SK-N-SH treated with all-trans-retinoic acid at 6 μM for 48 hours (cell line): ENCODE data around the gene OXSR1.

Experiments
- ATAC-seq: fragments of 200-7000 bp; cut with Tn5 transposase; 3 replicates; pipeline ENCODE4 v1.9.1; 2020; ENCODE audit warnings: mild to moderate bottlenecking, moderate library complexity
- ARNTL ChIP-seq: fragments of 450-650 bp; formaldehyde crosslinking; IDR thresholded peaks from 2 replicates; pipeline ENCODE4 v1.5.0; 2020; ENCODE audit warnings: low read depth, mild to moderate bottlenecking, moderate library complexity, borderline replicate concordance
- CSDC2 ChIP-seq: fragments of 250-450 bp; sonication (Bioruptor Pico); IDR thresholded peaks from 2 replicates; pipeline ENCODE4 v1.5.0; 2020; ENCODE audit warnings: mild to moderate bottlenecking, moderate library complexity
- ESRRG ChIP-seq: fragments of 250-450 bp; sonication (Bioruptor Pico); IDR thresholded peaks from 2 replicates; pipeline ENCODE4 v1.6.1; 2021; ENCODE audit warnings: mild to moderate bottlenecking
- GLIS3 ChIP-seq: fragments of 250-450 bp; sonication (Bioruptor Pico); IDR thresholded peaks from 2 replicates; pipeline ENCODE4 v1.5.0; 2020; ENCODE audit warnings: mild to moderate bottlenecking, moderate library complexity
- ISL1 ChIP-seq: fragments of 250-450 bp; sonication (Bioruptor Pico); IDR thresholded peaks from 2 replicates; pipeline ENCODE4 v2.1.2; 2022; ENCODE audit warnings: mild to moderate bottlenecking, moderate library complexity
- RARB ChIP-seq: fragments of 250-450 bp; sonication (Bioruptor Pico); IDR thresholded peaks from 2 replicates; pipeline ENCODE4 v1.8.0; 2021; ENCODE audit warnings: mild to moderate bottlenecking, moderate library complexity
- SNAI2 ChIP-seq: fragments of 250-450 bp; sonication (Bioruptor Pico); IDR thresholded peaks from 2 replicates; pipeline ENCODE4 v1.5.0; 2020; ENCODE audit warnings: mild to moderate bottlenecking, moderate library complexity
- TCF4 ChIP-seq: fragments of 250-450 bp; sonication (Bioruptor Pico); IDR thresholded peaks from 2 replicates; pipeline ENCODE4 v1.8.0; 2021; ENCODE audit warnings: mild to moderate bottlenecking, moderate library complexity, borderline replicate concordance
- TOX ChIP-seq: fragments of 250-450 bp; sonication (Bioruptor Pico); IDR thresholded peaks from 2 replicates; pipeline ENCODE4 v1.8.0; 2021; ENCODE audit warnings: mild to moderate bottlenecking, moderate library complexity, borderline replicate concordance
- ZC3H10 ChIP-seq: fragments of 250-450 bp; sonication (Bioruptor Pico); IDR thresholded peaks from 2 replicates; pipeline ENCODE4 v1.5.1; 2021; ENCODE audit warnings: mild to moderate bottlenecking, moderate library complexity
- ZFP3 ChIP-seq: fragments of 250-450 bp; sonication (Bioruptor Pico); IDR thresholded peaks from 2 replicates; pipeline ENCODE4 v1.5.0; 2020; ENCODE audit warnings: mild to moderate bottlenecking, moderate library complexity
- ZFP30 ChIP-seq: fragments of 450-650 bp; formaldehyde crosslinking; IDR thresholded peaks from 2 replicates; pipeline ENCODE4 v1.5.0; 2022; ENCODE audit warnings: mild to moderate bottlenecking, moderate library complexity
- ZNF565 ChIP-seq: fragments of 450-650 bp; formaldehyde crosslinking; conservative IDR thresholded peaks from 2 replicates; pipeline ENCODE4 v1.5.0; 2020; ENCODE audit warnings: low read depth, mild to moderate bottlenecking, moderate library complexity
- ZNF70 ChIP-seq: fragments of 450-650 bp; formaldehyde crosslinking; IDR thresholded peaks from 2 replicates; pipeline ENCODE4 v1.5.0; 2020; ENCODE audit warnings: mild to moderate bottlenecking, moderate library complexity
- ZNF8 ChIP-seq: fragments of 450-650 bp; formaldehyde crosslinking; IDR thresholded peaks from 2 replicates; pipeline ENCODE4 v1.5.0; 2020; ENCODE audit warnings: mild to moderate bottlenecking, moderate library complexity
- TF ChIP-seq, protein P1 (sequence below): fragments of 250-450 bp; sonication (Bioruptor Pico); IDR thresholded peaks from 2 replicates; pipeline ENCODE4 v1.5.0; 2020; ENCODE audit warnings: mild to moderate bottlenecking, moderate library complexity
- TF ChIP-seq, protein P2 (sequence below): fragments of 250-450 bp; sonication (Bioruptor Pico); IDR thresholded peaks from 2 replicates; pipeline ENCODE4 v1.5.1; 2021; ENCODE audit warnings: mild to moderate bottlenecking, moderate library complexity
- TF ChIP-seq, protein P3 (sequence below): fragments of 250-450 bp; sonication (Bioruptor Pico); IDR thresholded peaks from 2 replicates; pipeline ENCODE4 v1.5.1; 2020; ENCODE audit warnings: low read depth, mild to moderate bottlenecking, moderate library complexity
- TF ChIP-seq, protein P4 (sequence below): fragments of 250-450 bp; sonication (Bioruptor Pico); IDR thresholded peaks from 2 replicates; pipeline ENCODE4 v1.8.0; 2021; ENCODE audit warnings: low read depth, mild to moderate bottlenecking, moderate library complexity, borderline replicate concordance
- TF ChIP-seq, protein P5 (sequence below): fragments of 250-450 bp; sonication (Bioruptor Pico); IDR thresholded peaks from 2 replicates; pipeline ENCODE4 v1.8.0; 2020; ENCODE audit warnings: mild to moderate bottlenecking, moderate library complexity, borderline replicate concordance

Gene OXSR1

DNA sequence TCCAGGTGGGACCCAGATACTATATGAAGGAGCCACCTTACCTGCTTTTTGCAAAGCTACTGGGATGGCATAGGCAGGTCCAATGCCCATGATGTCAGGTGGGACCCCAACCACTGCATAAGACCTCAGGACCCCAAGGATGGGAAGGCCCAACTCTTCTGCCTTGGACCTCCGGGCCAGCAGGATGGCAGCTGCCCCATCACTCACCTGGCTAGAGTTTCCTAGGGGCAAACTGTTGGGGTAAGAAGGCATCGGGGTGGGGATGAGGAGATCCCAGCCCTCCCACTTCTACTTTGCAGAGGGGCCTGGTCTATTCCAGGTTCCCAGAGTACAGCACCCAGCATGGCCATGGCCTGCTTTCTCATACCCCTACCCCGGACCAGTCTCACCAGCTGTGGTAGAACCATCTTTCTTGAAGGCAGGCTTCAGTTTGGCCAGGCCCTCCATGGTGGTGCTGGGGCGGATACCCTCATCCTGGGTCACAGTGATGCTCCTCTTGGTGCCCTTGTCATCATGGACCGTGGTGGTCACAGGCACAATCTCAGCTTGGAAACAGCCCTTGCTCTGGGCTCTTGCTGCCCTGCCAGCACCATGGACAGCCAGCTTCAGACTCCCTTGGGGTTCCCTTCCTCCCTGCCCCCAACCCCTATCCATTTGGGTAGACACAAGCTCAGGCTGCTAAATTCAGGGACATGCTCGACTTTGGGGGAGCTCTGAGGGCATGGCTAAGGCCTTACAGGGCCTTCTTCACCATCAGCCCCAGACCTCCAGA, 39.0 kb upstream of the OXSR1 start:
- ATAC-seq, result no peak
- TF ChIP-seq ZC3H10 (CRISPR knock-in tag) (no peak), ZNF8 (CRISPR knock-in tag) (no peak), ZFP3 (CRISPR knock-in tag) (no peak), TOX (no peak), ARNTL (CRISPR knock-in tag) (no peak), SNAI2 (CRISPR knock-in tag) (no peak), ZNF70 (CRISPR knock-in tag) (no peak), ZNF565 (CRISPR knock-in tag) (no peak), GLIS3 (no peak), CSDC2 (no peak), ESRRG (no peak), TCF4 (CRISPR knock-in tag) (no peak), ZFP30 (CRISPR knock-in tag) (no peak), RARB (CRISPR knock-in tag) (no peak)
- TF ChIP-seq, protein P1, sequence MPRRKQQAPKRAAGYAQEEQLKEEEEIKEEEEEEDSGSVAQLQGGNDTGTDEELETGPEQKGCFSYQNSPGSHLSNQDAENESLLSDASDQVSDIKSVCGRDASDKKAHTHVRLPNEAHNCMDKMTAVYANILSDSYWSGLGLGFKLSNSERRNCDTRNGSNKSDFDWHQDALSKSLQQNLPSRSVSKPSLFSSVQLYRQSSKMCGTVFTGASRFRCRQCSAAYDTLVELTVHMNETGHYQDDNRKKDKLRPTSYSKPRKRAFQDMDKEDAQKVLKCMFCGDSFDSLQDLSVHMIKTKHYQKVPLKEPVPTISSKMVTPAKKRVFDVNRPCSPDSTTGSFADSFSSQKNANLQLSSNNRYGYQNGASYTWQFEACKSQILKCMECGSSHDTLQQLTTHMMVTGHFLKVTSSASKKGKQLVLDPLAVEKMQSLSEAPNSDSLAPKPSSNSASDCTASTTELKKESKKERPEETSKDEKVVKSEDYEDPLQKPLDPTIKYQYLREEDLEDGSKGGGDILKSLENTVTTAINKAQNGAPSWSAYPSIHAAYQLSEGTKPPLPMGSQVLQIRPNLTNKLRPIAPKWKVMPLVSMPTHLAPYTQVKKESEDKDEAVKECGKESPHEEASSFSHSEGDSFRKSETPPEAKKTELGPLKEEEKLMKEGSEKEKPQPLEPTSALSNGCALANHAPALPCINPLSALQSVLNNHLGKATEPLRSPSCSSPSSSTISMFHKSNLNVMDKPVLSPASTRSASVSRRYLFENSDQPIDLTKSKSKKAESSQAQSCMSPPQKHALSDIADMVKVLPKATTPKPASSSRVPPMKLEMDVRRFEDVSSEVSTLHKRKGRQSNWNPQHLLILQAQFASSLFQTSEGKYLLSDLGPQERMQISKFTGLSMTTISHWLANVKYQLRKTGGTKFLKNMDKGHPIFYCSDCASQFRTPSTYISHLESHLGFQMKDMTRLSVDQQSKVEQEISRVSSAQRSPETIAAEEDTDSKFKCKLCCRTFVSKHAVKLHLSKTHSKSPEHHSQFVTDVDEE (CRISPR knock-in tag), result no peak
- TF ChIP-seq, protein P2, sequence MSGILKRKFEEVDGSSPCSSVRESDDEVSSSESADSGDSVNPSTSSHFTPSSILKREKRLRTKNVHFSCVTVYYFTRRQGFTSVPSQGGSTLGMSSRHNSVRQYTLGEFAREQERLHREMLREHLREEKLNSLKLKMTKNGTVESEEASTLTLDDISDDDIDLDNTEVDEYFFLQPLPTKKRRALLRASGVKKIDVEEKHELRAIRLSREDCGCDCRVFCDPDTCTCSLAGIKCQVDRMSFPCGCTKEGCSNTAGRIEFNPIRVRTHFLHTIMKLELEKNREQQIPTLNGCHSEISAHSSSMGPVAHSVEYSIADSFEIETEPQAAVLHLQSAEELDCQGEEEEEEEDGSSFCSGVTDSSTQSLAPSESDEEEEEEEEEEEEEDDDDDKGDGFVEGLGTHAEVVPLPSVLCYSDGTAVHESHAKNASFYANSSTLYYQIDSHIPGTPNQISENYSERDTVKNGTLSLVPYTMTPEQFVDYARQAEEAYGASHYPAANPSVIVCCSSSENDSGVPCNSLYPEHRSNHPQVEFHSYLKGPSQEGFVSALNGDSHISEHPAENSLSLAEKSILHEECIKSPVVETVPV (CRISPR knock-in tag), result no peak
- TF ChIP-seq, protein P3, sequence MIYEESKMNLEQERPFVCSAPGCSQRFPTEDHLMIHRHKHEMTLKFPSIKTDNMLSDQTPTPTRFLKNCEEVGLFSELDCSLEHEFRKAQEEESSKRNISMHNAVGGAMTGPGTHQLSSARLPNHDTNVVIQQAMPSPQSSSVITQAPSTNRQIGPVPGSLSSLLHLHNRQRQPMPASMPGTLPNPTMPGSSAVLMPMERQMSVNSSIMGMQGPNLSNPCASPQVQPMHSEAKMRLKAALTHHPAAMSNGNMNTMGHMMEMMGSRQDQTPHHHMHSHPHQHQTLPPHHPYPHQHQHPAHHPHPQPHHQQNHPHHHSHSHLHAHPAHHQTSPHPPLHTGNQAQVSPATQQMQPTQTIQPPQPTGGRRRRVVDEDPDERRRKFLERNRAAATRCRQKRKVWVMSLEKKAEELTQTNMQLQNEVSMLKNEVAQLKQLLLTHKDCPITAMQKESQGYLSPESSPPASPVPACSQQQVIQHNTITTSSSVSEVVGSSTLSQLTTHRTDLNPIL, result no peak

DNA sequence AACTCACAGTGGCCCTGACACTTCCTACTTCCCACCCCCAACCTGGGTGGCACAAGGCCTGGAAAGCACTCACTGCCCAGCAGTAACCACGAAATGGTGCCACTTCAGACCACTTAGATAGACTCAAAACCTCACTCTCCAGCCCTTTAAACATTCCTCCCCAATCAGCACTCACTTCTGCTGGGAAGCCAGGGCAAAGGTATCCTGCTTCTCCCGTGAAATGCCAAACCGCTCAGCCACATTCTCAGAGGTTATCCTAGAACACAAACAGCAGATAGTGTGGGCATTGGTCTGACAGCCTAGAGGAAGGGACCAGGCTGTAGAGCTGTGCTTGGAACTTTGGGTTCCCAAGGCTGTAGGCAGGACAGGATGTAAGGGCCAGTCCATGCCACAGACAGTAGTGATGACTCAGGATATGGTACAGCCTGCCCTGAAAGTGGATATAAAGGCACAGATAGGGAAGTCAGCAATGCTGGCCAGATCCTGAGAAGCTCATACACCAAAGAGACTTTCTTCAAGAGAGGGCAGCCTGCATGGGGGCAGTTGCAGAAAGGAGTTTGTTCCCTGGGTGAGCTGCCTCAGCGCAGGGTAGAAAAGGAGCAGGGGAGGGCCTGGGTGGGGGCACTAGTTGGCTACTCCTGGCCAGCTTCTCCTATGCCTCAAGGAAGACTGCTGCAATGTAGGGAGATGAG, 37.6 kb upstream of the OXSR1 start:
- ATAC-seq, result no peak
- TF ChIP-seq, protein P4, sequence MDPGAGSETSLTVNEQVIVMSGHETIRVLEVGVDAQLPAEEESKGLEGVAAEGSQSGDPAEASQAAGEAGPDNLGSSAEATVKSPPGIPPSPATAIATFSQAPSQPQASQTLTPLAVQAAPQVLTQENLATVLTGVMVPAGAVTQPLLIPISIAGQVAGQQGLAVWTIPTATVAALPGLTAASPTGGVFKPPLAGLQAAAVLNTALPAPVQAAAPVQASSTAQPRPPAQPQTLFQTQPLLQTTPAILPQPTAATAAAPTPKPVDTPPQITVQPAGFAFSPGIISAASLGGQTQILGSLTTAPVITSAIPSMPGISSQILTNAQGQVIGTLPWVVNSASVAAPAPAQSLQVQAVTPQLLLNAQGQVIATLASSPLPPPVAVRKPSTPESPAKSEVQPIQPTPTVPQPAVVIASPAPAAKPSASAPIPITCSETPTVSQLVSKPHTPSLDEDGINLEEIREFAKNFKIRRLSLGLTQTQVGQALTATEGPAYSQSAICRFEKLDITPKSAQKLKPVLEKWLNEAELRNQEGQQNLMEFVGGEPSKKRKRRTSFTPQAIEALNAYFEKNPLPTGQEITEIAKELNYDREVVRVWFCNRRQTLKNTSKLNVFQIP (CRISPR knock-in tag), result no peak
- TF ChIP-seq ESRRG (no peak), ZFP3 (CRISPR knock-in tag) (no peak), ARNTL (CRISPR knock-in tag) (no peak), RARB (CRISPR knock-in tag) (no peak), TCF4 (CRISPR knock-in tag) (no peak), ZNF8 (CRISPR knock-in tag) (no peak), ZFP30 (CRISPR knock-in tag) (no peak), ZNF565 (CRISPR knock-in tag) (no peak), CSDC2 (no peak), ISL1 (no peak)
- TF ChIP-seq, protein P5, sequence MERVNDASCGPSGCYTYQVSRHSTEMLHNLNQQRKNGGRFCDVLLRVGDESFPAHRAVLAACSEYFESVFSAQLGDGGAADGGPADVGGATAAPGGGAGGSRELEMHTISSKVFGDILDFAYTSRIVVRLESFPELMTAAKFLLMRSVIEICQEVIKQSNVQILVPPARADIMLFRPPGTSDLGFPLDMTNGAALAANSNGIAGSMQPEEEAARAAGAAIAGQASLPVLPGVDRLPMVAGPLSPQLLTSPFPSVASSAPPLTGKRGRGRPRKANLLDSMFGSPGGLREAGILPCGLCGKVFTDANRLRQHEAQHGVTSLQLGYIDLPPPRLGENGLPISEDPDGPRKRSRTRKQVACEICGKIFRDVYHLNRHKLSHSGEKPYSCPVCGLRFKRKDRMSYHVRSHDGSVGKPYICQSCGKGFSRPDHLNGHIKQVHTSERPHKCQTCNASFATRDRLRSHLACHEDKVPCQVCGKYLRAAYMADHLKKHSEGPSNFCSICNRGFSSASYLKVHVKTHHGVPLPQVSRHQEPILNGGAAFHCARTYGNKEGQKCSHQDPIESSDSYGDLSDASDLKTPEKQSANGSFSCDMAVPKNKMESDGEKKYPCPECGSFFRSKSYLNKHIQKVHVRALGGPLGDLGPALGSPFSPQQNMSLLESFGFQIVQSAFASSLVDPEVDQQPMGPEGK (CRISPR knock-in tag), result no peak
- TF ChIP-seq, protein P3, result no peak
